ENCODE results near the gene PEX14.

PEX14 gene

GRCh38 chr1:10659218-10659617, 184.5 kb downstream of the PEX14 start:
- TF ChIP-seq, protein P1, sequence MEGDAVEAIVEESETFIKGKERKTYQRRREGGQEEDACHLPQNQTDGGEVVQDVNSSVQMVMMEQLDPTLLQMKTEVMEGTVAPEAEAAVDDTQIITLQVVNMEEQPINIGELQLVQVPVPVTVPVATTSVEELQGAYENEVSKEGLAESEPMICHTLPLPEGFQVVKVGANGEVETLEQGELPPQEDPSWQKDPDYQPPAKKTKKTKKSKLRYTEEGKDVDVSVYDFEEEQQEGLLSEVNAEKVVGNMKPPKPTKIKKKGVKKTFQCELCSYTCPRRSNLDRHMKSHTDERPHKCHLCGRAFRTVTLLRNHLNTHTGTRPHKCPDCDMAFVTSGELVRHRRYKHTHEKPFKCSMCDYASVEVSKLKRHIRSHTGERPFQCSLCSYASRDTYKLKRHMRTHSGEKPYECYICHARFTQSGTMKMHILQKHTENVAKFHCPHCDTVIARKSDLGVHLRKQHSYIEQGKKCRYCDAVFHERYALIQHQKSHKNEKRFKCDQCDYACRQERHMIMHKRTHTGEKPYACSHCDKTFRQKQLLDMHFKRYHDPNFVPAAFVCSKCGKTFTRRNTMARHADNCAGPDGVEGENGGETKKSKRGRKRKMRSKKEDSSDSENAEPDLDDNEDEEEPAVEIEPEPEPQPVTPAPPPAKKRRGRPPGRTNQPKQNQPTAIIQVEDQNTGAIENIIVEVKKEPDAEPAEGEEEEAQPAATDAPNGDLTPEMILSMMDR (IDR thresholded peaks at IDR 0.05) = no peak
- Histone ChIP-seq H3K27ac (no peak overlapping the region), H3K4me3 (ENCODE audit: low read depth in 1 of 2, low read length in 1 of 2) (no peak overlapping the region)

DNA sequence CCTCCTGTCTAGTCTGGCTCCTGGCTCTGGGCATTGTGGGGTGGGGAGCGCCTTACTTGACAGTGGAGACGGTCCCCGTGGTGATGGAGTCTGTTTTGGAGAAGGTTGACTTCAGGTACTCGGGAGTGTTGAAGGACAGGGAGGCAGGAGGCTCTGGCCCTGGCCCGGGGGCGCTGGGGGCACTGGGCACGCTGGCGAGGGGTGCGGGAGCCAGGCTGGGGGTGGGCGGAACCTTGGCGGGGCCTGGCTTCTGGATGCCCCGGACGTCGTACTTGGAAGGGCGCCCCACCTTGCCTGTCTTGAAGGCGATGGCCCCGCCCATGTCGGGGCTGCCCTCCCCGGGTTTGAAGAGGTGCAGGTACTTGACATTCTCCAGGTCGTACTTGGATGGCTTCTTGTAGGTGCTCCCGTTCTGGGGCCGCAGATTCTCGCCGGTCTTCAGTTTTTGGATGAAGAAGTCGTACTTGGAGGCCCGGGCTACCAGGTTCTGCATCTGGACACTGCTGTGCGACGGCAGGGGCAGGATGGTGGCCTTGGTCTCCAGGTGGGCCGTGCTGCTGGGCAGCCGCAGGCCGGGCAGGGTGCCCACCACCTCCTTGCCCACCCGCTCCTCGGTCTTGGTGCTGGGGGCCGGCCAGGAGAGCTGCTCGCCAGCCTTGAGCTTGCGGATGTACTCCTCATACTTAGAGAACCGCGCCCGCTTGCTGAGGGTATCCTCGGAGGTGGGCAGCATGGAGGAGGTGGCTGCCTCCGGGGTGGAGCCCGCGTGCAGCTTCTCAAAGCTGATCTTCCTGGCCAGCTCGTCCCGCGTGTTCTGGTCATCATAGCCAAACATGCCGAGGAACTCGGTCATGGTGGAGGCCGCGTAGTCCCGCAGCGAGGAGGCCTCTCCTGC, 185.1 kb downstream of the PEX14 start:
- Histone ChIP-seq H3K9me3 (no peaks in the 10 kb centered on the region), H3K27me3 (no peaks in the 10 kb centered on the region), H3K4me1 (ENCODE audit: control insufficient read depth in 1 of 2, insufficient read depth in 1 of 2, low read depth in 1 of 2, low read length in 1 of 2) (no peaks in the 10 kb centered on the region), H3K27ac (no peak overlapping the region), H3K36me3 (peaks cover 71% of the 10 kb centered on the region), H3K4me3 (ENCODE audit: low read depth in 1 of 2, low read length in 1 of 2) (no peak overlapping the region)
- TF ChIP-seq, protein P1 (IDR thresholded peaks at IDR 0.05) = no peak

More at GRCh38 chr1:10659218-10659617, 184.5 kb downstream of the PEX14 start:
- Histone ChIP-seq H3K36me3 (peaks cover 71% of the 10 kb centered on the region), H3K4me1 (ENCODE audit: control insufficient read depth in 1 of 2, insufficient read depth in 1 of 2, low read depth in 1 of 2, low read length in 1 of 2) (no peaks in the 10 kb centered on the region), H3K9me3 (no peaks in the 10 kb centered on the region), H3K27me3 (no peaks in the 10 kb centered on the region)

DNA sequence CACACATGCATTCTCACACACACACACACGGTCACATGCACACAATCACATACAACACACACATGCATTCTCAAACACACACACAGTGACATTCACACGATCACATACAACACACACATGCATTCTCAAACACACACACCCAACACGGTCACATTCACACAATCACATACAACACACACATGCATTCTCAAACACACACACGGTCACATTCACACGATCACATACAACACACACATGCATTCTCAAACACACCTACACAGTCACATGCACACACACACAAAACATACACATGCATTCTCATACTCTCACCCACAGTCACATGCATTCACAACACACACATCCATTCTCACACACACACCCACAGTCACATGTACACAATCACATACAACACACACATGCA, 186.7 kb downstream of the PEX14 start:
- Histone ChIP-seq H3K27me3 (no peaks in the 10 kb centered on the region), H3K36me3 (peaks cover 62% of the 10 kb centered on the region), H3K9me3 (no peaks in the 10 kb centered on the region), H3K4me3 (ENCODE audit: low read depth in 1 of 2, low read length in 1 of 2) (no peak overlapping the region), H3K4me1 (ENCODE audit: control insufficient read depth in 1 of 2, insufficient read depth in 1 of 2, low read depth in 1 of 2, low read length in 1 of 2) (no peaks in the 10 kb centered on the region), H3K27ac (no peak overlapping the region)
- TF ChIP-seq, protein P1 (IDR thresholded peaks at IDR 0.05) = no peak

GRCh38 chr1:10662090-10662688, 187.4 kb downstream of the PEX14 start:
- Histone ChIP-seq H3K36me3 (peaks cover 54% of the 10 kb centered on the region), H3K9me3 (no peaks in the 10 kb centered on the region), H3K27ac (no peak overlapping the region), H3K27me3 (no peaks in the 10 kb centered on the region), H3K4me1 (ENCODE audit: control insufficient read depth in 1 of 2, insufficient read depth in 1 of 2, low read depth in 1 of 2, low read length in 1 of 2) (no peaks in the 10 kb centered on the region), H3K4me3 (ENCODE audit: low read depth in 1 of 2, low read length in 1 of 2) (no peak overlapping the region)
- TF ChIP-seq, protein P1 (IDR thresholded peaks at IDR 0.05) = no peak

DNA sequence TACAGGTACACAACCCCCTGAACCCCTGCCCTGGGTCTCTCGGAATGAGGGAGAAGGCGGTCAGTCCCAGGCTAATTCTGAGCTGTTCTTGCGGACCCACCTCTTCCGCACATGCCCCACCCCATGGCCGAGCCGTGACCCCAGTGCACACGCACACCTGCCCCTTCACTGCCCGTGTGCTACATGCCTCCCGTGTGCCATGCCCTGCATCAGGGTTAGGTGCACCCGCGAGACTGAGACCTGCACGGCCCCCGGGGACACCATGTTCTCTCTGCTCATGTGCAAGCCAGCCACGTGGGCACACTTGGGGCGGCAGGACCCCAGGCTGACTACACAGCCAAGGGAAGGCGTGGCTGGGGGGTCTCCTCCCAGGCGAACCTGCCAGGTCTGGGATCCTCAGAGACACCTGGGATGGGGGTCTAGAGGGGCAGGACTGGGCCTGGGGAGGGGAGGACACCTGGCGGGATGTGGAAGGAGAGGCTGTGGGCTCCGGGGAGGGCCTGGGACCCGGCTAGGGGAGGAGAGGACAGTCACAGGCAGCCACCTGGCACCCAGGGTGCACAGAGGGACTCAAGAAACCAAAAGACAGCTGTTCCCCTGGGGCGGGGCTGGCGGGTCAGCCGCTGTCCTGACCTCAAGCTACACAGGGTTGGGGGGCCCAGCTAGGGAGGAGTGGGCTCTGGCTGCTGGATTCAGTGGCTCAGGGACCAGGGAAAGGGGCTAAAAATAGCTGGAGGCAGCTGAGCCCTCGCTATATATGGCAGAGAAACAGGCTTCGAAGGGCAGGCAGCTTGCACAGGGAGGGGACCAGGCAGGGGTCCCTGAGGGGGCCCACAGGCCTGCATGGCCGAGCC, 188.3 kb downstream of the PEX14 start:
- Histone ChIP-seq H3K36me3 (peaks cover 49% of the 10 kb centered on the region), H3K9me3 (no peaks in the 10 kb centered on the region), H3K27ac (no peak overlapping the region), H3K4me1 (ENCODE audit: control insufficient read depth in 1 of 2, insufficient read depth in 1 of 2, low read depth in 1 of 2, low read length in 1 of 2) (no peaks in the 10 kb centered on the region), H3K4me3 (ENCODE audit: low read depth in 1 of 2, low read length in 1 of 2) (no peak overlapping the region), H3K27me3 (no peaks in the 10 kb centered on the region)
- TF ChIP-seq, protein P1 (IDR thresholded peaks at IDR 0.05) = no peak
